ENCODE results near the gene REPS1.
"Not testable (repeated sequence)": the region's sequence is repeated elsewhere in the genome, so short reads cannot be mapped to it uniquely, and the experiment has no call there.

The REPS1 gene, protein sequence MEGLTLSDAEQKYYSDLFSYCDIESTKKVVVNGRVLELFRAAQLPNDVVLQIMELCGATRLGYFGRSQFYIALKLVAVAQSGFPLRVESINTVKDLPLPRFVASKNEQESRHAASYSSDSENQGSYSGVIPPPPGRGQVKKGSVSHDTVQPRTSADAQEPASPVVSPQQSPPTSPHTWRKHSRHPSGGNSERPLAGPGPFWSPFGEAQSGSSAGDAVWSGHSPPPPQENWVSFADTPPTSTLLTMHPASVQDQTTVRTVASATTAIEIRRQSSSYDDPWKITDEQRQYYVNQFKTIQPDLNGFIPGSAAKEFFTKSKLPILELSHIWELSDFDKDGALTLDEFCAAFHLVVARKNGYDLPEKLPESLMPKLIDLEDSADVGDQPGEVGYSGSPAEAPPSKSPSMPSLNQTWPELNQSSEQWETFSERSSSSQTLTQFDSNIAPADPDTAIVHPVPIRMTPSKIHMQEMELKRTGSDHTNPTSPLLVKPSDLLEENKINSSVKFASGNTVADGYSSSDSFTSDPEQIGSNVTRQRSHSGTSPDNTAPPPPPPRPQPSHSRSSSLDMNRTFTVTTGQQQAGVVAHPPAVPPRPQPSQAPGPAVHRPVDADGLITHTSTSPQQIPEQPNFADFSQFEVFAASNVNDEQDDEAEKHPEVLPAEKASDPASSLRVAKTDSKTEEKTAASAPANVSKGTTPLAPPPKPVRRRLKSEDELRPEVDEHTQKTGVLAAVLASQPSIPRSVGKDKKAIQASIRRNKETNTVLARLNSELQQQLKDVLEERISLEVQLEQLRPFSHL

DNA sequence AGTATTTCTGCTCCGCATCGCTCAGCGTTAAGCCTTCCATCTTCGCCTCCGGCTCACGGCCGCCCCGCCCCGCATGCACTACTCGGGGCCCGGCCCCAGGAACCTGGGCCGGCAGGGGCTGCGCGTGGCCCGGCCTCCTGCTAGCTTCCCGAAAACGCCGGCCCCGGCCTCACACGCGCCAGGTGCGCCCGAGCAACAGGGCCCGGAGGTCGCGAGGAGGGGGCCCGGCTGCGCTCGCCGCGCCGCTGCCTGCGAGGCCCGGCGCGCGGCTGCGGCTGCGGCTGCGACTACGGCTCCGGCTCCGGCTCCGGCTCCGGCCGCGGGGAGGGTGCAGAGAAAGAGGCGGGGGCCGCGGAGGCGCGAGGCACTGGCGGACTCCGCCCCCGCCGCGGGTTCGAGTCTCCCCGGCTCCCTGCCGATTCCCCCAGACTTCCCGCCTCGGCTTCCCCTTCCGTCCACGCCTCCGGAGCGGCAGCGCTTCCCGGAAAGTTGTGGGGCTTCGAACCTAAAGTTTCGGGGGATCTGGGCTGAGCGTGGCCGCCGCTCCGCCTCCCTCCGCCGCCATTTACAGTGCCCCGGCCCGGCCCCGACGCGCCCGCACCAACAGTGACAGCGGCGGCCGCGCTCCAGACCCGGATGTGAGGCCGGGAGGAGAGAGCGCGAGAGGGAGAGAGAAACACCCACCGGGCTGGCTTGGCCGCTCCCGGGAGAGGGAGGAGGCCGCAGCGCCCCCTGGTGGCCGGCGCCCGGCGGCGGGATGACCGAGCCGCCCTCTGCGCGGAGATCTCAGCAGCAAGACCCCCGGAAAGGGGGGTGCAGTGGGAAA lies at the start of gene REPS1:
REPS1 (minus strand) TSS at position 611 of the 826 bp plus-strand sequence; CDS start at position 40, 571 bp downstream.
- peak; percentile 85 for DNase-seq

DNA sequence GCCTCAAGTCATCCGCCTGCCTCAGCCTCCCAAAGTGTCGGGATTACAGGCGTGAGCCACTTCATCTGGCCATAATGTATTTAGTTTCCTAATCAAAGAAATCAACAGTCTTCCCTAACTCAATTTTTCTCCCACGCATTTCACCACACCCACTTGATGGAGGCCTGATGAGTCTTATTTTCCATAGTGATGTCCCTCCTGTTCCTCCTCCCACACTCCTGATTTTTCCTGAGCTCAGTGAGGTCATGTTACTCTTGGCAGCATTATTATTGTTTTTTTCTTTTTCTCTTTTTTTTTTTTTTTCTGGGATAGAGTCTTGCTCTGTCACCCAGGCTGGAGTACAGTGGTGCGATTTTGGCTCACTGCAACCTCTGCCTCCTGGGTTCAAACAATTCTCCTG lies 49.4 kb upstream of the REPS1 start:
- DNase-seq = no peak

DNA sequence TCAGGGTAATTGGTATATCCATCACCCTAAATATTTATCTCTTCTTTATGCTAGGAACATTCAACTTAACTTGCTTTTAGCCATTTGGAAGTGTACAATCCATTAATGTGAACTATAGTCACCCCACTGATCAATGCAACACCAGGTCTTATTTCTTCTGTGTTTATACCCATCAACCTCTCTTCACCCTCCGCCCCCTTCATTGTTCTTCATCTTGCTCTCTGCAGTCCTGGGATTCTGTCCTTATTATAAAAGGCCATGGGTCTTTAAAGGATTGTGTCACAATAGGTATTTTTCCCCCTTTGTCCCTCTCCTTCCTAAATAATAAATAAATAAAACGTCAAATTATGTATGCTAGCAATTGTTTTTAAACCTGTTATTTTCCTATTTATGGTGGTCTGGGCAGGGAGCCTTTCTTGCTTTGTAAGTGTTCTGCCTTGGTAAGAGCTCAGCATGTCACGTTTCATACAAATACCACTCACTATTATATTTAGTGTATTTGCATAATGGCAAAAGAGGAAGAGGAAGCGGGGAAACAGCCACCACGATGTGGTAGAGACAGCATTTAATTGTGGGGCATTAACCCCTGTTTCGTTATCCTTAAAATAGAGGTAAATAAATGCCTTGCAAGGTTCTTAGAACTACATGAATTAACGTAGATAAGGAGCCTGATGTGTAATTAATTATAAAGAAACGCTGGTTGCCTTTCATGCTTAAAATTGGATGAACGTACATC lies 42.3 kb upstream of the REPS1 start:
- peak; percentile 60 for DNase-seq

DNA sequence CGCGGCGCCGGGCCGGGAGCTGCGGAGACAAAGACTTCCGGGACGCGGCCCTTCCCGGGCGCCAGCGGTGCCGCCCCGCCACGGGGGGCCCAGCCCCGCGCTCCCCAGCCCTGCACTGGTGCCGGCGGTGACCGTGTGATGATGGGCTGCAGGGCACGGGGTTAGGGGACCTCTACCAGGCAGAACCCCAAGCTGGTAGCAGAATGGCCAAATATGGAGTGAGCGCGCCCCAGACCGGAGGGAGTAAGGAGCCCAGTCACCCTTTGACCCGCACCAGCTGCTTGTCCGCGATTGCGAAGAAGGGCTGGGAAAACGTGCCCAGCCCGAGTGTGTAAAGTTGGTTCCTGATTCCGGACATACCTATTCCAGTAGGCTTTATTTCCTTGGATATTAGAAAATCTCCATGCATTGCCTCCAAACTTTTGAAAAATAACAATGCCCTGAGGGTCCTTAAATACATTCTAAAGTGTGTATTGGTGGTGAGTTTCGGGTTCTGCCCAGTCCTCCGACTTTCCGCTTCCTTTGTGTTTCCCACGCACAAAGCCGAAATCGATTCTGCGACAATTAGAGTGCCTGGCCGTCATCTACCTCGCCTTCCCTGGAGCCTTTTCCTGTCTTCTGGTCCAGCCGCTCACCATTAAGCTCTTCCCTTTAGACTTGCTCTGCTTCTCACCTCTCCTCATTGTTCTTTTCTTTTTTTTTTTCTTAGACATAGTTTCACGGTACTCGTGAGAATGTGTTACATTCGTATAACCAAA lies 41.6 kb upstream of the REPS1 start:
- peak; percentile 42 for DNase-seq

DNA sequence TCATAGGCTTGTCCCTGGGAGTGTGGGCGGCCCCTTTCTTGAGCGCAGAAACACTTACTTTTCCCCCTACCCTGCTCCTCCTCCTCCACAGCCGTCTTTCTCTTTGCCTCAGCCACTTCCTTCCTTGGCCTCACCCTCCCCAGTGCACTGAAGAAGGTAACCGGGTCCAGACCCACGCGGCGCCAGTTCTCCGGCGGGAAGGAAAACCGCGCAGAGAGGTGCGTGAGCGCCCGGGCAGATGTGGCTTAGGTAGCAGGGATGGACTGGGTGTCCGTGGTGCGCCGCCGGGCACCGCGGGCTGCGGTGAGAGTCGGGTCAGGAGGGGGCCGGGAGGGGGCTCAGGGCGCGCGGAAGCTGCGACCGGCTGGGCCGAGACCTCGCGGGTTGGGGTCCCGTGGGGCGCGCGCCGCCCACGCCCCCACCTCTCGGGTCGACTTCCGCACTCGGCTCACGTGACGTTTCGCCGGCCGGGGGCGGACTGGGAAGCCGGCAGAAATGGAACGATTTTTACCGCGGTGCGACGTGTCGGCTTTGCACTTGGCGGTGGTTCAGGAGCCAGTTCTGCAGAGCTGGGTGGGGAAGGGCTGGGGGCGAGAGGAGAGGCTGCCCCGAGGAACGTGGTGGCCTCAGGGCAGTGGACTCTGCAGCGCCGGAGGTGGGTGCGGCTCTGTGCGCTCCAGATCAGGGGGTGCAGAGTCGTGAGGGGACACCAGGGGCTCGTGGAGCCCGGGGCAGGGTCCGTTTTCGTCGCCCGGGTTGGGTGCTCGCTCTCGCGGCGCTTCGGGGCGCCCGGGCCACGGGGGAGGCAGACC lies 40.8 kb upstream of the REPS1 start, which contains the start of gene ABRACL:
ABRACL (plus strand) TSS at position 88 of the 812 bp plus-strand sequence. CDS start 5,416 bp downstream, outside the sequence.
- DNase-seq = peak; percentile 92

DNA sequence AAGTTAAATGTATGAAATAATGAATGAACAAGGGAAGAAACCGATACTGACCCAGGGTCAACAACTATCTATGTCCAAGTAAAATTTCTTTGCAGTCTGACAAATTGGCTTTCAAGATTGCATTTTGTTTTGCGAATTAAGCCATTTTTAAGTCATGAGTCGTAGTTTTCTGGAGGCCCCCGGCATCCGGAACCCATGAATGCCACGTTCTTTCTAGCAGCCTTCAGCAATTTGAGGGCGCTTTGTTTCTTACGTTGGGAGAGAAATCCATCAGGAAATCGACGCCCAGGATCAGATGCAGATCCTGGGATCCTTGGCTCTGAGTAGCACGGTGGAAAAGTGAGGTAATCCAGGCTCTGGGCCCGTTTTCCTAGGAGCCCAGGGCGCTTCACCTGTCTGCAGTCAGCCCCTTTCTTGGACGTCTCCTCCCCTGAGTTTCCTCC lies 40.2 kb upstream of the REPS1 start:
- DNase-seq = no peak

DNA sequence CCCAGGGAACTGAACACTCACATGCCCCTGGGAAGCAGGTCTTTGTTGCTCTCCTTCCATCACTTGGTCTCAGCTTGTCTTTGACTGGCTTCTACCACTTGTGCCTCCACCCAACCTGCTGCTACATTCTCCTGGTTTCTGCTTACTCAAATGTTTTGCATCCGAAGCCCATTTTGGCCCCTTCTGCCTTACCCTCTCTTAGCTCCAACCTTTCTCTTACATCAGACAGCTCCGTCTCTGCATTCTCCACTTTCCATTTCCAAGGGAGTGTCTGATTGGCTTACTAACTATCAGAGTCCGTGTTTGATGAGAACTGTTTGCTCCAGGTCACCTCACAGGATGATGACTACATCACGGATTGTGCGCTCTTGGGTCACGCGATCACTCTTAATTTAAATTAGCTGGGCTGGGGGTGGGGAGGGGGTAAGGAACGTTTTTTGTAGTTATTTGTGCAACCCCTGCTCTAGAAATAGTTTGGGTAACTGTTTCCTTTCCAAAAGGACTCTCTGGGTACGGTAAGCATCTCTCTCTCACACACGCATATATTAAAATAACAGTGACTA lies 39.6 kb upstream of the REPS1 start:
- DNase-seq = peak; percentile 93

DNA sequence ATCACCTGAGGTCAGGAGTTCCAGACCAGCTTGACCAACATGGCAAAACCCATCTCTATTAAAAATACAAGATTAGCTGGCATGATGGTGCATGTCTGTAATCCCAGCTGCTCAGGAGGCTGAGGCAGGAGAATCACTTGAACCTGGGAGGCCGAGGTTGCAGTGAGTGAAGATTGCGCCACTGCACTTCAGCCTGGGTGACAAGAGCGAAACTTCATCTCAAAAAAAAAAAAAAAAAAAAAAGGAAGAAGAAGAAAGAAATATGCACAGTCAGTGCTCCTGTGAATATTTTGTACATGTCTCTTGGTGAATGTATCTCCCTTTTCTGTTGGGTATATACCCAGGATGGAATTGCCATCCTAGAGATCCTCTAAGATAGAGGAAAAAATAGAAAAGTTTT lies 37.4 kb upstream of the REPS1 start:
- not testable (repeated sequence) for DNase-seq

DNA sequence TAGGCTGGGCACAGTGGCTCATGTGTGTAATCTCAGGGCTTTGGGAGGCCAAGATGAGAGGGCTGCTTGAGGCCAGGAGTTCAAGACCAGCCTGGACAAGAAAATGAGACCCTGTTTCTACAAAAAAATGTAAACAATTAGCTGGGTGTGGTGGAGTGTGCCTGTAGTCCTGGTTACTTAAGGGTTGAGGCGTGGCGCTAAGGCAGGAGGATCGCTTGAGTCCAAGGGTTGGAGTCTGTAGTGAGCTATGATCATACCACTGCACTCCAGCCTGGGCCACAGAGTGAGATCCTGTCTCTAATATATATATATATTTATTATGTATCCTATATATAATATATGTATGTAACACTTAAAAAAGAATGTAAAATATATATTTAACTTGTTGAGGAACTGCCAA lies 32.6 kb upstream of the REPS1 start:
- no peak for DNase-seq

DNA sequence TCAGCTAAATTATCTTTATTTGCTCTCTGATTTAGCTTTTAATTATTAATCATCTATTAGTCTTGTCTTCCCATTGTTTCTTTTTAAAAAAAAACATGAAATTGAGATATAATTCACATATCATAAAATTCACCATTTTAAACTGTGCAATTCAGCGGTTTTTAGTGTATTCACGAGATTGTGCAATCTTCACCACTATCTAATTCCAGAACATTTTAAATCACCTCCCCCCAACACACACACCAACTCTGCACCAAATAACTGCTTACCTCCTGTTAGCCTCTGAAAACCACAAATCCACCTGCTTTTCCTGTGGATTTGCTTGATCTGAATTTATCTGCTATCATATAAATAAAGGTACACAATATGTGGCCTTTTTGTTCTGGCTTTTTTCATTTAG lies 31.7 kb upstream of the REPS1 start:
- DNase-seq = no peak

DNA sequence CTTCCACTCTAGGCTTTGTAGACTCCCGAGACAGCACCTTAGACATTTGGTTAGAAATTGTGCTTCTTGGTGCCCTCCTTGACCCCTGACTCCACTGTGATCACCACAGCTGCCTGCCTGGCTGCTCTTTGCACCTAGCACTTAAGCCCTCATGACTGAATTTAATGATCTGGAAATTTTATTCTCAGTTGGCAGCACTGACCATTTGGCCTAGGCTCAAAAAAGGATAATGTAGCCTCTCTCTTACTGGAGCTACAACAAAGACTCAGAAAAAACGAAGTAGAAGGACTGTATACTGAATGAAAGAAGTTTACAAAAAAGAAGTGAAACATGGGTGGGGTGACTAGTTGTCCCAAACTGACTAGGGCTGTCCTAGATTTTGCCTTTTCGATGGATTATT lies 29.2 kb upstream of the REPS1 start:
- peak; percentile 77 for DNase-seq

DNA sequence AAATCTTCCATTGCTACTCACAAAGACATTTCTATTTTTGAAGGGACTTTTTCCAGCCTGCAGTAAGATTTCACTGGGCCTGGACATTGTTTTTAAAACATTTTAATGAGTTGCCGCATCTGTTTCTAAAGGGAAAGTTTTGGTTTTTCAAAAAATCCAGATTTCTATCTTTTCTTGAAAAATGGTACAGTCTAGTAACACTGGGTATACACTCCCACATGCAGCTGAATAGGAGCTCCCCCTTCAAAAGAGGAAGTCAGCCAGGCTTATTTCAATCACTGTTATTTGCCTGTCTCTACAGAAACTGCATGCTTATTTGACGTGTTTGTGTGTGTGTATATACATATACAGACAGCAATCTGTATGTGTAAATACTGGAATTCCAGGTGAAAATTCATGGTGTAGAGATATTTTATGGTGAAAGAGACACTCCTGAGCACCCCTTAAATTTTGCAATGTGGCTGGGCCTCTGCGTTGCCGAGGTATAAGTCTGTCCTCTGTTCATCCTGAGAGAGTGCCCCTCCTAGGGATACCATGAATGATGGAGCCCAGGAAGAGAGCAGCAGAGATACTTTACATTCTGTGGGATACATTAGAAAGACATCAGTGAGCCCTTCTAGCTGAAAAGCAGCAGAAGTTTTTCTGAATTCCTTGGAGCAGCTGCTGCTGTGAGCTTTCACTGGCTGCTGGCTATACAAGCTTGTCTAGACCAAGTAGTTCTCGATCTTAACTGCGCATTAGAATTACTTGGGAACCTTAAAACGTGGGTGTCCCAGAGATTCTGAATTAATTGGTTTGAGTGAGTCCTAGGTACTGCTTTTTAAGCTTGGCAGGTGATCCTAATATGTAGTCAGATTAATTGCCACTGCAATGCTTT lies 28.5 kb upstream of the REPS1 start:
- peak; percentile 29 for DNase-seq

DNA sequence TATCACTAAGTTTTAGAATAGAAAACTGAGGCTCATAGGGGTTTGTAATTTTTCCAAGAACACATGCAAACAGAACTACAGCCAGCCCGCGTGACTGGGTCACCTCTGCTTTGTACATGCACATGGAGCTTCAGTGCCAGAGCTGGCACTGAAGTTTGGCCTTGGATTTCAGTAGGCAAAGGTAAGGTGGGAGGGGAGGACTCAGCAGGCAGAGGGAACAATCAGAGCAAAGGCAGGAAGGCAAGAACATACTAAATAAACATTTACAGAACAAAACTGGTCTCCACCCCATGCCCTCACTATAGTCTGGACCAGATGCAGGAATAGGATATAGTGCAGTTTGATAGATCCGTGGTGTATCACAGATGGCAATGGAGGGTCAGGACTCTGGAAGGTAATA lies 26.9 kb upstream of the REPS1 start:
- no peak for DNase-seq

DNA sequence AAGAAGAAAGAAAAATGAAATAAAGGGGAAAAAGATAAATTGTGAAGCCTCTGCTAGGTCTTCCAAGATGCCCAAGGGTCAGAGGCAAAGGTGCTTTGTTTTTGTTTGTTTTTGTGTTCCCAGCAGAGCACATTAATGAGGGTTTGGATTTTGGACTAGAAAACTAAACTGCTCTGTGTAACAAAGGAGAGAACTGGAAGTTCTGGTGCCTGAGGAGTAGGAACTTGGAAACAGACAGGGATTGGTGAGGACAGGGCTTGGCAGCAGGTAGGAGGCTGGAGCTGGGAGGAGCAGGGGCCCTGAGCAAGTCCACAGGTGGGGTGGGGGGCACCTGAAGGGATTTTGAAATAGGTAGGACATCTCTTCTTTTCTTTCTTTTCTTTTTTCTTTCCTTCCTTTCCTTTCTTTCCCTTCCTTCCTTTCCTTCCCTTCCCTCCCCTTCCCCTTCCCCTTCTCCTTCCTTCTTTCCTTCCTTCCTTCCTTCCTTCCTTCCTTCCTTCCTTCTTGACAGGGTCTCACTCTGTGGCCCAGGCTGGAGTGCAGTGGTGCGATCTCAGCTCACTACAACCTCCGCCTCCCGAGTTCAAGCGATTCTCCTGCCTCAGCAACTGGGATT lies 25.2 kb upstream of the REPS1 start:
- DNase-seq = no peak

DNA sequence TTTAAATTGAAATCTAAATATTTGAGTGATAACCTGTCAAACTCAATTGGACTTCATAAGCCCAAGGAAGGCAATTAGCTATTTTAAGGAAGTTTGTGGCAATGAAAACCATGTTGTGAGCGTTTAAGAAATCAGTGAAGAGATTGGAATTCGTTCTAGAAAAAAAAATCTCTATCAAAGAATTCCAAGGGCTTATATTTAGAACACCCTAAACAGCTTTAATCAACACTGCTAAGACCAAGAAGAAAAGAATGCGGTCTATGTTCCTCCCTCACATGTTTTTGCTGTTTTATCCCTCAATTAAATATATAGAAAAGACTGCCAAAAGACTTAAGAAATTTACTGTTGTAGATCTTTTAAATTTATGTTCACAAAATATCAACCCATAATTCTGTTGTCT lies 23.9 kb upstream of the REPS1 start:
- no peak for DNase-seq

DNA sequence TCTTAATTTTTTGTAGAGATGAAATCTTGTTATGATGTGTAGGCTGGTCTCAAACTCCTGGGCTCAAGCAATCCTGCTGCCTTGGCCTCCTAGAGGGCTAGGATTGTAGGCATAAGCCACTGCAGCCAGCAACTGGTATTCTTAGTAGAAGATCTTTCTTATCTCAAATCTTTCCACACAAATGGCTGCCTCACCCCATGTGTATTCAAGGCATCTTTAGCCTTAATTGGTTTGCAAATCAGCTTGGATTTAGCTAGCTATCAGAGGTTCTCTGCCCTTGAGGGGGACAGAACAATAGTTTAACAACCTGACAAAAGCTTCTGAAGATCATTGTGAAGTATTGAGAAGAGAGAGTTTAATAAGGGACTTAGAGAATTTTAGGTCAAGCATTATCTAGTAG lies 22.6 kb upstream of the REPS1 start:
- DNase-seq = no peak

DNA sequence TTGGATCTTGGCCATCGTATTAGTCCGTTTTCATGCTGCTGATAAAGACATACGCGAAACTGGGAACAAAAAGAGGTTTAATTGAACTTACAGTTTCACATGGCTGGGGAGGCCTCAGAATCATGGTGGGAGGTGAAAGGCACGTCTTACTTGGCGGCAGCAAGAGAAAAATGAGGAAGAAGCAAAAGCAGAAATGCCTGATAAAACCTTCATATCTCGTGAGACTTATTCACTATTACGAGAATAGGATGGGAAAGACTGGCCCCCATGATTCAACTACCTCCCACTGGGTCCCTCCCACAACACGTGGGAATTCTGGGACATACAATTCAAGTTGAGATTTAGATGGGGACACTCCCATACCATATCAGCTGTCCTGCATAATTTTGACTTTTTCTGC lies 20.1 kb upstream of the REPS1 start:
- no peak for DNase-seq

DNA sequence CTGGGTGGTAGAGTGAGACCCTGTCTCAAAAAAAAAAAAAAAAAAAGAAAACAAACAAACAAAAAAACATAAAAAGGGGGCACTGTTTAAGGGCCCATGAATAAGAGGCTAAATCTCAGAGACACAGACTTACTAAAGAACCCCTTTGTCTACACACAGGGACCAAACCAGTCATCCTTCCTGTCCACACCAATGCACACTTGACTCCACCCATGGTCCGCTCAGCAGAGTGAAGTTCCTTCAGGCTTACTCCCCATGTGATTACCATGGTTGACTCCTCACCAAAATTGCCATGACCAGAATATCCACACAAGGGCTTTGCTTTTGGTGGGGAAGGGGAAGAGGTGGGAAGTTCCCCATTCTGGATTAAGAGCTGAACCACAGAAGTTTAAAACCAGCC lies 19.4 kb upstream of the REPS1 start:
- DNase-seq = no peak

DNA sequence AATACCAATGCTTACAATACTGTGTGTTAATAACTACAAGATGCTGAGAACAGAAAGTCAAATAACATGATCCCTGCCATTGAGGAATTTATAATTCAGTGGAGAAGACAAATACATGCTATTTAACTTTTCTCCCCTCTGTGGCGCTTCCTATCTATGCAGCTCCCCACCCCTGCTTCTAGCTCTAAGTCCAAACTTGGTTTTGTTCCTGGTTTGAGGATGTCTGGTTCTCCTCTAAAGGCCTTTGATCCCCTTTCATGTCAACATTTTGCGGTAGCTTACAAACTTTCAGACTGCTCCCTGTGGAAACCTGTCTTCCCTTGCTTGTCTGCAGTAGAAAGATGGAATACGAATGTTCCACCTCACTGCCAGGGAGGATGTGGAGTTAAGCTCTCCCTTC lies 18.4 kb upstream of the REPS1 start:
- no peak for DNase-seq

All from DMS79 treated with DMSO at 0.1 percent for 48 hours (cell line).